Heart left ventricle (tissue), 16 donors: ENCODE data around the gene CSMD2. TPM values are rescaled to one million over a fixed set of nuclear protein-coding genes. Genes with fewer than 3 reads are reported as not detected.

Experiments
- ATAC-seq, 4 donors: fragments of 200-7000 bp; cut with Tn5 transposase; one replicate each; pipeline ENCODE4 v1.9.1; 2020 to 2022; ENCODE audit warnings: moderate library complexity in 4 of 4, mild to moderate bottlenecking in 3 of 4, moderate number of reproducible peaks in 1 of 4
- DNase-seq, 5 donors: peaks; one replicate each; pipeline ENCODE4 v3.0.0-alpha.2; 2020
- H3K27ac ChIP-seq, 12 donors: fragments of 200-600 bp; sonication (generic) in 4 of 12; one replicate each; pipeline versions ENCODE4 v1.5.0 to v1.8.0; 2016 to 2022; ENCODE audit warnings: mild to moderate bottlenecking in 2 of 12
- H3K27me3 ChIP-seq, 9 donors: fragments of 200-600 bp; sonication (generic) in 2 of 9; one replicate each; pipeline versions ENCODE4 v1.5.1 to v1.8.0; 2016 to 2022; ENCODE audit warnings: mild to moderate bottlenecking in 3 of 9
- H3K36me3 ChIP-seq, 9 donors: fragments of 200-600 bp; sonication (generic) in 2 of 9; one replicate each; pipeline versions ENCODE4 v1.5.0 to v1.8.0; 2018 to 2022; ENCODE audit warnings: mild to moderate bottlenecking in 2 of 9
- H3K4me1 ChIP-seq, 12 donors: fragments of 200-600 bp; sonication (generic) in 4 of 12; one replicate each; pipeline versions ENCODE4 v1.5.0 to v1.8.0; 2016 to 2022; ENCODE audit warnings: mild to moderate bottlenecking in 3 of 12
- H3K4me3 ChIP-seq, 12 donors: fragments of 200-600 bp; sonication (generic) in 4 of 12; one replicate each; pipeline versions ENCODE4 v1.5.0 to v1.8.0; 2017 to 2022; ENCODE audit warnings: mild to moderate bottlenecking in 9 of 12, moderate library complexity in 4 of 12
- H3K9me3 ChIP-seq, 12 donors: fragments of 200-600 bp; sonication (generic) in 4 of 12; one replicate each; pipeline versions ENCODE4 v1.5.0 to v1.8.0; 2016 to 2022; ENCODE audit warnings: mild to moderate bottlenecking in 1 of 12
- POLR2A ChIP-seq, 2 donors: fragments of 450-650 bp; IDR thresholded peaks; one replicate each; pipeline ENCODE4 v1.6.1; 2017; ENCODE audit warnings: antibody characterized with exemption in 2 of 2, mild to moderate bottlenecking in 2 of 2, moderate library complexity in 2 of 2
- whole genome bisulfite sequencing, 4 donors: extraction: QIAGEN DNeasy Blood & Tissue Kit in 2 of 4; methylation state at CpG; one replicate each; pipeline versions ENCODE4 v1.1.5 to v1.1.7; 2013 to 2018; 5-methylcytosine and 5-hydroxymethylcytosine counted together
- intact Hi-C, 10 donors: fragments of 100-400 bp; cut with DNase I; formaldehyde crosslinking; loops; one replicate each; pipeline versions ENCODE4 v1.11.1 to v1.14.2; 2022
- polyA plus RNA-seq, 2 donors: library from polyadenylated mRNA; stranded (reverse); fragments of 200-250 nt; gene quantifications; one replicate each; pipeline ENCODE4 v1.2.3, GENCODE V29; 2013
- total RNA-seq, 9 donors: library from RNA; depleted of rRNA in 2 of 9; stranded (reverse); fragments of >200 nt in 2 of 9; fragmentation: NEBNext Ultra II Directional in 3 of 9; extraction: Animal tissue kit (Norgen Biotek cat#: 25700) in 3 of 9; gene quantifications; one replicate each; pipeline versions ENCODE4 v1.1.0 to v1.2.4, GENCODE V29; 2016 to 2023
- TF ChIP-seq, protein P1 (sequence below), 12 donors: fragments of 200-600 bp; sonication (generic) in 4 of 12; IDR thresholded peaks; one replicate each; pipeline versions ENCODE4 v1.5.0 to v1.8.0; 2018 to 2022; ENCODE audit warnings: antibody characterized with exemption in 12 of 12, mild to moderate bottlenecking in 5 of 12
- donor health status: ischemic (EF 13 %, LVEDD 7.1; RV severe dilation, severe dysfunction).
- donor health status: healthy with polysubstance abuse.
- donor health status: DM: no; HTN: yes; CAD: no.
- donor health status: DM: no; HTN: no; CAD: no.
- donor health status: ischemic (EF 25% LVEDD 6.9; RV normal size, moderate dysfunction).
- donor health status: ischemic (EF 25% LVEDD 5.7; RV mildly dilated, moderate dysfunction).
- donor health status: healthy.
- donor health status: DM: yes; HTN: yes; CAD: no.
- donor health status: ischemic (EF 35%, LVEDD 5.7; RV mildly dilated, moderate dysfunction).
- donor health status: nonischemic (EF 11% LVEDD 7.7; RV severe dilation, severe dysfunction).
- donor health status: DM: yes; HTN: yes; CAD: no.
- donor health status: PGD.
- donor health status: ischemic (EF 29% LVEDD 5.4; RV normal size, mild dysfunction).
- donor health status: nonischemic (EF 23%, LVEDD 6.1; RV moderate dilation, normal function).

The CSMD2 gene
- total and polyA plus RNA-seq, 11 donors: 0.02 to 0.79 (median 0.22) TPM

- 65 to 81% (median 73%) methylated on average over 3 of the region's 3 CpGs for WGBS, 4 donors
- no peak for DNase-seq
- no peak for ATAC-seq
- intact Hi-C loops: no loop called here
- H3K4me3 ChIP-seq: no peak overlapping the region
- no peaks in the 10 kb centered on the region for H3K4me1 ChIP-seq
- TF ChIP-seq, protein P1, sequence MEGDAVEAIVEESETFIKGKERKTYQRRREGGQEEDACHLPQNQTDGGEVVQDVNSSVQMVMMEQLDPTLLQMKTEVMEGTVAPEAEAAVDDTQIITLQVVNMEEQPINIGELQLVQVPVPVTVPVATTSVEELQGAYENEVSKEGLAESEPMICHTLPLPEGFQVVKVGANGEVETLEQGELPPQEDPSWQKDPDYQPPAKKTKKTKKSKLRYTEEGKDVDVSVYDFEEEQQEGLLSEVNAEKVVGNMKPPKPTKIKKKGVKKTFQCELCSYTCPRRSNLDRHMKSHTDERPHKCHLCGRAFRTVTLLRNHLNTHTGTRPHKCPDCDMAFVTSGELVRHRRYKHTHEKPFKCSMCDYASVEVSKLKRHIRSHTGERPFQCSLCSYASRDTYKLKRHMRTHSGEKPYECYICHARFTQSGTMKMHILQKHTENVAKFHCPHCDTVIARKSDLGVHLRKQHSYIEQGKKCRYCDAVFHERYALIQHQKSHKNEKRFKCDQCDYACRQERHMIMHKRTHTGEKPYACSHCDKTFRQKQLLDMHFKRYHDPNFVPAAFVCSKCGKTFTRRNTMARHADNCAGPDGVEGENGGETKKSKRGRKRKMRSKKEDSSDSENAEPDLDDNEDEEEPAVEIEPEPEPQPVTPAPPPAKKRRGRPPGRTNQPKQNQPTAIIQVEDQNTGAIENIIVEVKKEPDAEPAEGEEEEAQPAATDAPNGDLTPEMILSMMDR (IDR thresholded peaks at IDR 0.05): no peak
- no peak for TF ChIP-seq POLR2A (IDR thresholded peaks at IDR 0.05)
- H3K27me3 ChIP-seq: peaks cover 0 to 11% (median 0%) of the 10 kb centered on the region in 9 donors
- no peak overlapping the region for H3K27ac ChIP-seq
- H3K9me3 ChIP-seq: no peaks in the 10 kb centered on the region
- H3K36me3 ChIP-seq: no peaks in the 10 kb centered on the region
Observed at GRCh38 chr1:34073028-34073695, 91.9 kb downstream of the CSMD2 start.

DNA sequence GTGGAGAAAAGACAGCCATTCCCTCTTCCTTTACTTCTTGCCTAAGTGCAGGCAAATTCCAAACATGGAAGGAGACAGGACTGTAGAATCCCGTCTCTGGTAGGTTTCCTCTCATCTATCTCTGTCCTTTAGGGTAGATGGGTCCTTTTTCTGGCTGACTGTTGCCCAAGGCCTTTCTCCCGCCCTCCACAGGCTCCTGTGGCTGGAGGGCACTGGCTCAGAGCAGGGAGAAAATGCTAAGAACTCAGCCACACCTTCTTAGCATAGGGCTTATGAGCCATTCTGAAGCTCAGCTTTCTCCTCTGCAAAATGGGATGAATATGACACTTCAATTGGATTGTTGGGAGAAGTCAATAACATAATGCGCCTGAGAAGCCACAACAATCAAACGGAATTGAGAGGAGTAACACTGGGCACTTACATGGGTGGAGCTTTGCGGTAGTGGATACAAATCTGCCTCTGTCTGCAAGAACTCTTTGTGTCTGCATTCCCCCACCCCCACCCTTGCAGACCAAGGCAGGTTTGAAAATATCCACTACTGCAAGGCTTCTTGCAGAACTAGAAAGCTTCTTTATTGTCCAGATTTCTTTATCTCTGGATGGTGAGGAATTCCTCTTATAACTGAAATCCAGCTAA lies 94.7 kb downstream of the CSMD2 start:
- intact Hi-C loops: no loop called here
- Histone ChIP-seq H3K4me1 (no peaks in the 10 kb centered on the region), H3K9me3 (no peaks in the 10 kb centered on the region), H3K27ac (no peak overlapping the region), H3K27me3 (peaks cover 0 to 11% (median 0%) of the 10 kb centered on the region in 9 donors), H3K4me3 (no peak overlapping the region), H3K36me3 (no peaks in the 10 kb centered on the region)
- TF ChIP-seq, protein P1 (IDR thresholded peaks at IDR 0.05): no peak
- DNase-seq (no peak), ATAC-seq (no peak)
- 74 to 87% (median 75%) methylated on average over 5 of the region's 5 CpGs for WGBS, 4 donors

GRCh38 chr1:34066981-34067603 lies 97.9 kb downstream of the CSMD2 start:
- Histone ChIP-seq H3K27ac (no peak overlapping the region), H3K27me3 (peaks cover 0 to 11% (median 0%) of the 10 kb centered on the region in 9 donors), H3K4me3 (no peak overlapping the region), H3K4me1 (peaks cover 0 to 4% (median 0%) of the 10 kb centered on the region in 12 donors), H3K9me3 (no peaks in the 10 kb centered on the region), H3K36me3 (no peaks in the 10 kb centered on the region)
- TF ChIP-seq, protein P1 (IDR thresholded peaks at IDR 0.05): no peak
- no peak for TF ChIP-seq POLR2A (IDR thresholded peaks at IDR 0.05)
- ATAC-seq (no peak), DNase-seq (no peak)
- 77 to 83% (median 79%) methylated on average over 5 of the region's 5 CpGs for WGBS, 4 donors
- intact Hi-C loops: no loop called here

DNA sequence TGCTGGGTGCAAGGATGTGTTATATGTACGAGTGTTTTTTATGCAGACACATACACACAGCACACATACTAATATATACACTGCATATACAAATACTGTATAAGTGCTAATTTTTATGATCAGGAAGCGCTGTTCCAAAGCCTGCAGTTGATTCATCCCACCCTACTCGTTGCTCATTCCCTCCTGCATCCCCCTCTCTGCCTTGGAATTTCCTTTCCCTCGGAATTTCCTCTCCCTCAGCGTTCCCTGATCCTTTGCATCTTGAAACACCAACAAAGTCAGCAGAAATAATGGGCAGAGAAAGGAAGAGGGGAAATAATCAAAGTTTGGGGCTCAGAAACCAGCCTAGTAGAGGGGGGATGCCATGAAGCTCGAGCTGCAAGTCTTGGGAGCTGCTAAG lies 98.9 kb downstream of the CSMD2 start:
- intact Hi-C loops: no loop called here
- DNase-seq (no peak), ATAC-seq (no peak)
- no peak for TF ChIP-seq POLR2A (IDR thresholded peaks at IDR 0.05)
- TF ChIP-seq, protein P1 (IDR thresholded peaks at IDR 0.05): no peak
- Histone ChIP-seq H3K27ac (no peak overlapping the region), H3K36me3 (no peaks in the 10 kb centered on the region), H3K9me3 (no peaks in the 10 kb centered on the region), H3K27me3 (peaks cover 0 to 6% (median 0%) of the 10 kb centered on the region in 9 donors), H3K4me1 (peaks cover 0 to 14% (median 0%) of the 10 kb centered on the region in 12 donors), H3K4me3 (no peak overlapping the region)
- WGBS, 4 donors: 50 to 62% (median 56%) methylated on average over 6 of the region's 6 CpGs
